HepG2 (cell line): Measurements from ENCODE around the gene PIK3CD.

ENCODE experiments used
- CEBPZ ChIP-seq: IDR thresholded peaks from 2 replicates; pipeline ENCODE4 v1.6.1; 2012; ENCODE audit warnings: low read length, improper control_type of control experiment
- GATAD1 ChIP-seq: IDR thresholded peaks from 2 replicates; pipeline ENCODE4 v1.6.1; 2016; ENCODE audit warnings: missing genetic modification reagents, missing compliant biosample characterization
- IRF9 ChIP-seq: sonication (generic); formaldehyde crosslinking; IDR thresholded peaks from 2 replicates; pipeline ENCODE4 v1.8.0; 2022; ENCODE audit warnings: missing genetic modification reagents, mild to moderate bottlenecking, borderline replicate concordance
- NFYC ChIP-seq: IDR thresholded peaks from 2 replicates; pipeline ENCODE4 v1.6.1; 2016; ENCODE audit warnings: missing genetic modification reagents, missing compliant biosample characterization
- POLR2AphosphoS5 ChIP-seq: IDR thresholded peaks from 2 replicates; pipeline ENCODE4 v1.6.1; 2012; ENCODE audit warnings: low read depth, low read length
- ZBTB1 ChIP-seq: sonication (generic); formaldehyde crosslinking; IDR thresholded peaks from 2 replicates; pipeline ENCODE4 v1.4.0; 2020; ENCODE audit warnings: missing genetic modification reagents, borderline replicate concordance
- ZNF766 ChIP-seq: sonication (generic); formaldehyde crosslinking; IDR thresholded peaks from 2 replicates; pipeline ENCODE4 v1.5.0; 2020; ENCODE audit warnings: missing genetic modification reagents, borderline replicate concordance
- ZSCAN5A ChIP-seq: sonication (generic); formaldehyde crosslinking; IDR thresholded peaks from 2 replicates; pipeline ENCODE4 v1.8.0; 2022; ENCODE audit warnings: mild to moderate bottlenecking, missing genetic modification reagents, borderline replicate concordance

- TF ChIP-seq ZNF766 (CRISPR knock-in tag), result no peak
- no peak for TF ChIP-seq ZSCAN5A (CRISPR knock-in tag)
- no peak for TF ChIP-seq POLR2AphosphoS5
- TF ChIP-seq GATAD1 (CRISPR knock-in tag), result no peak
- TF ChIP-seq IRF9 (CRISPR knock-in tag), result no peak
- no peak for TF ChIP-seq NFYC (CRISPR knock-in tag)
- TF ChIP-seq CEBPZ, result no peak
- no peak for TF ChIP-seq ZBTB1 (CRISPR knock-in tag)
These were observed 80.0 kb downstream of the PIK3CD start for GRCh38 chr1:9731561-9731960.
